ENCODE results near the gene LRRC4.

DNA sequence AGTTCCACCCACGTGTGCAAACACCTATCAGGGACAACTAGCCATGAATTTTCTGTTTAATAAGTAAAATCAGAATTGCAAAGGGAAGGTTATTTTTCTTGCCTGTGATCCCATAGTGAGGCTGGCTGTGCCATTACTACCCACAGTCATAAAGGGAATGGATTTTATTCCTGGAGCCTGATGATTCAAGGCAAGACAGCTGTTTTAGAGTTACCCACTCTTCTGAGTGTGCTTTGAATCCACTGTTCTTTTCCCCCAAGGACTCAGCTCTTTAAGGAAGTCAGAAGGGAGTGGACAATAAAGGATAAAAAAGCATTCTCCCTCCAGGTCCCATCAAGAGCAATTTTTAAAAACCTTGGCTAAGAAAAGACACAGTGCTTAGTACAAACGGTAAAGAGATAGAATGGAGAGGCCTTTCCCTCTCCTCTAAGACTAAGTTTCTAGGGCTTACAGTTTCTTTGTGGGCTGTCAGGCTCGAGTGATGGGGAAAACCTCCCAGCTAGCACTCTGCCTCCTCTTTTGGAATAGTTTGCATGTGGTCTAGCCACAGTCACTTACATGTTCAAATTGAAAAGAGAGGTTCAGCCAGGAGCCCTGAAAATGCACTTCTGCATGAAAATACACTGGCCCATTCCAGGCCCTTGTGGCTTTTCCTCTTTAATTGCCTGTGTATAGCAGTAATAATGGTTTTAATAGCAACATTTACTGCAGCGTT, 5.1 kb upstream of the LRRC4 start:
- TF ChIP-seq, protein P1, sequence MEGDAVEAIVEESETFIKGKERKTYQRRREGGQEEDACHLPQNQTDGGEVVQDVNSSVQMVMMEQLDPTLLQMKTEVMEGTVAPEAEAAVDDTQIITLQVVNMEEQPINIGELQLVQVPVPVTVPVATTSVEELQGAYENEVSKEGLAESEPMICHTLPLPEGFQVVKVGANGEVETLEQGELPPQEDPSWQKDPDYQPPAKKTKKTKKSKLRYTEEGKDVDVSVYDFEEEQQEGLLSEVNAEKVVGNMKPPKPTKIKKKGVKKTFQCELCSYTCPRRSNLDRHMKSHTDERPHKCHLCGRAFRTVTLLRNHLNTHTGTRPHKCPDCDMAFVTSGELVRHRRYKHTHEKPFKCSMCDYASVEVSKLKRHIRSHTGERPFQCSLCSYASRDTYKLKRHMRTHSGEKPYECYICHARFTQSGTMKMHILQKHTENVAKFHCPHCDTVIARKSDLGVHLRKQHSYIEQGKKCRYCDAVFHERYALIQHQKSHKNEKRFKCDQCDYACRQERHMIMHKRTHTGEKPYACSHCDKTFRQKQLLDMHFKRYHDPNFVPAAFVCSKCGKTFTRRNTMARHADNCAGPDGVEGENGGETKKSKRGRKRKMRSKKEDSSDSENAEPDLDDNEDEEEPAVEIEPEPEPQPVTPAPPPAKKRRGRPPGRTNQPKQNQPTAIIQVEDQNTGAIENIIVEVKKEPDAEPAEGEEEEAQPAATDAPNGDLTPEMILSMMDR (IDR thresholded peaks at IDR 0.05): no peak
- no peak for TF ChIP-seq POLR2A (IDR thresholded peaks at IDR 0.05)
